A549 (cell line): ENCODE measurements around the gene MACROD1. TPM values are rescaled to one million over a fixed set of nuclear protein-coding genes. Genes with fewer than 3 reads are reported as not detected.

Source experiments
- ATAC-seq, 2 experiments: fragments of 200-7000 bp in 1 of 2; fragments of >200 bp in 1 of 2; cut with Nextera tagmentation in 1 of 2; cut with Tn5 transposase in 1 of 2; 3 replicates each; pipeline versions ENCODE4 v1.8.0 to v1.9.1; 2018 to 2020; ENCODE audit warnings: mild to moderate bottlenecking in 1 of 2, moderate library complexity in 1 of 2
- CTCF ChIA-PET: fragments of 300-600 bp; sonication (Branson Sonifier 250); formaldehyde crosslinking; extraction: SDS; loops from one replicate; lab custom pipeline; 2021; ENCODE audit warnings: antibody characterized with exemption, inconsistent platforms; lab: Yijun Ruan, JAX
- POLR2A ChIA-PET: fragments of 350-600 bp; formaldehyde crosslinking; extraction: SDS; loops from one replicate; lab custom pipeline; 2021; ENCODE audit warnings: antibody characterized with exemption, inconsistent platforms; lab: Yijun Ruan, JAX
- DNase-seq, 2 experiments: peaks; one replicate each; pipeline versions ENCODE4 v3.0.0 to v3.0.0-alpha.2; 2011 to 2016; ENCODE audit warnings: low read depth in 1 of 2, low spot score in 1 of 2
- FAIRE-seq: peaks from 2 replicates; lab custom pipeline; 2011; peaks lifted over from hg19 to GRCh38; lab: Jason Lieb, UNC
- H3K27ac ChIP-seq, 2 experiments: fragments of >200 bp; sonication (Bioruptor Twin); formaldehyde crosslinking; 3 replicates each; pipeline ENCODE4 v1.5.1; 2016 to 2017
- H3K4me1 ChIP-seq: fragments of >200 bp; sonication (Bioruptor Twin); formaldehyde crosslinking; 3 replicates; pipeline ENCODE4 v1.6.1; 2016
- H3K4me2 ChIP-seq: fragments of >200 bp; sonication (Bioruptor Twin); formaldehyde crosslinking; 3 replicates; pipeline ENCODE4 v1.6.1; 2016
- H3K4me3 ChIP-seq: fragments of >200 bp; sonication (Bioruptor Twin); formaldehyde crosslinking; 3 replicates; pipeline ENCODE4 v1.5.1; 2016
- H3K9me3 ChIP-seq: fragments of >200 bp; sonication (Bioruptor Twin); formaldehyde crosslinking; 3 replicates; pipeline ENCODE4 v1.6.1; 2016
- CEBPB ChIP-seq, 2 experiments: fragments of >200 bp in 1 of 2; sonication (Bioruptor Twin) in 1 of 2; formaldehyde crosslinking in 1 of 2; IDR thresholded peaks; 2 replicates each; pipeline ENCODE4 v1.6.1; 2012 to 2016
- CHD4 ChIP-seq: fragments of 200-600 bp; sonication (generic); IDR thresholded peaks from 2 replicates; pipeline ENCODE4 v1.6.1; 2016; ENCODE audit warnings: antibody characterized with exemption, mild to moderate bottlenecking, borderline replicate concordance
- ESRRA ChIP-seq: fragments of 150-350 bp; IDR thresholded peaks from 2 replicates; pipeline ENCODE4 v1.6.1; 2014; ENCODE audit warnings: mild to moderate bottlenecking, low read length, borderline replicate concordance
- FOSB ChIP-seq: fragments of 250-450 bp; sonication (Bioruptor Pico); IDR thresholded peaks from 2 replicates; pipeline ENCODE4 v1.5.0; 2020; ENCODE audit warnings: mild to moderate bottlenecking, moderate library complexity
- JUNB ChIP-seq: fragments of >200 bp; sonication (Bioruptor Twin); formaldehyde crosslinking; IDR thresholded peaks from 2 replicates; pipeline ENCODE4 v1.6.1; 2016
- KDM1A ChIP-seq: fragments of 200-600 bp; sonication (generic); IDR thresholded peaks from 2 replicates; pipeline ENCODE4 v1.6.1; 2016; ENCODE audit warnings: low read depth, mild to moderate bottlenecking
- MAFK ChIP-seq: fragments of 450-650 bp; IDR thresholded peaks from 2 replicates; pipeline ENCODE4 v1.6.1; 2014; ENCODE audit not compliant: partially characterized antibody
- MAZ ChIP-seq: fragments of 150-350 bp; IDR thresholded peaks from 2 replicates; pipeline ENCODE4 v1.6.1; 2014; ENCODE audit warnings: antibody characterized with exemption, low read depth, low read length, borderline replicate concordance
- NFE2L2 ChIP-seq: fragments of 150-350 bp; conservative IDR thresholded peaks from 2 replicates; pipeline ENCODE4 v1.6.1; 2014; ENCODE audit warnings: low read length
- NR3C1 ChIP-seq: fragments of >200 bp; sonication (Bioruptor Twin); formaldehyde crosslinking; IDR thresholded peaks from 3 replicates; pipeline ENCODE4 v1.6.1; 2017
- POLR2A ChIP-seq: IDR thresholded peaks from 2 replicates; pipeline ENCODE4 v1.6.1; 2012; ENCODE audit warnings: mild to moderate bottlenecking, low read length
- RAD21 ChIP-seq, 2 experiments: fragments of >200 bp in 1 of 2; sonication (Bioruptor Twin) in 1 of 2; formaldehyde crosslinking in 1 of 2; IDR thresholded peaks in 1 of 2; conservative IDR thresholded peaks in 1 of 2; 2 replicates in 1 of 2; 3 replicates in 1 of 2; pipeline ENCODE4 v1.6.1; 2012 to 2018; ENCODE audit warnings: inconsistent platforms in 1 of 2
- RARB ChIP-seq: fragments of 250-450 bp; sonication (Bioruptor Pico); IDR thresholded peaks from 2 replicates; pipeline ENCODE4 v1.8.0; 2021; ENCODE audit warnings: mild to moderate bottlenecking, moderate library complexity
- RFX5 ChIP-seq: fragments of 450-650 bp; IDR thresholded peaks from 2 replicates; pipeline ENCODE4 v1.7.1; 2014; ENCODE audit warnings: antibody characterized with exemption, mild to moderate bottlenecking, moderate library complexity
- RNF2 ChIP-seq: fragments of 200-600 bp; sonication (generic); IDR thresholded peaks from 2 replicates; pipeline ENCODE4 v1.6.1; 2016; ENCODE audit warnings: low read depth, mild to moderate bottlenecking, antibody characterized with exemption, moderate library complexity, borderline replicate concordance
- SREBF2 ChIP-seq: fragments of 450-650 bp; IDR thresholded peaks from 2 replicates; pipeline ENCODE4 v1.6.1; 2014; ENCODE audit warnings: mild to moderate bottlenecking, moderate library complexity
- TFCP2L1 ChIP-seq: fragments of 250-450 bp; sonication (Bioruptor Pico); IDR thresholded peaks from 2 replicates; pipeline ENCODE4 v1.5.0; 2021; ENCODE audit warnings: mild to moderate bottlenecking
- TP53 ChIP-seq: fragments of 250-450 bp; sonication (Bioruptor Pico); IDR thresholded peaks from 2 replicates; pipeline ENCODE4 v1.5.0; 2021; ENCODE audit warnings: mild to moderate bottlenecking, moderate library complexity
- ZC3H11A ChIP-seq: fragments of 450-650 bp; IDR thresholded peaks from 2 replicates; pipeline ENCODE4 v1.6.1; 2014; ENCODE audit warnings: antibody characterized with exemption, mild to moderate bottlenecking
- ZFP36 ChIP-seq: fragments of 450-650 bp; IDR thresholded peaks from 2 replicates; pipeline ENCODE4 v1.6.1; 2014; ENCODE audit warnings: borderline replicate concordance; ENCODE audit not compliant: partially characterized antibody
- ZNF302 ChIP-seq: fragments of 250-450 bp; sonication (Bioruptor Pico); IDR thresholded peaks from 2 replicates; pipeline ENCODE4 v1.9.0; 2021; ENCODE audit warnings: inconsistent platforms, mild to moderate bottlenecking, moderate library complexity
- WGBS: methylation state at CpG from one replicate; pipeline ENCODE4 v1.1.6; 2017; ENCODE audit errors: missing lambda C conversion rate; 5-methylcytosine and 5-hydroxymethylcytosine counted together
- polyA plus RNA-seq, 4 experiments: library from polyadenylated mRNA; depleted of rRNA in 3 of 4; stranded (reverse); fragments of >200 nt; fragmentation: RNase III in 1 of 4; extraction: RNeasy Plus Mini Kit Qiagen cat#74134 plus additional on column Dnase treatment in 1 of 4; gene quantifications; 2 replicates in 3 of 4; 3 replicates in 1 of 4; pipeline ENCODE4 v1.2.3, GENCODE V29; 2011 to 2017
- TF ChIP-seq, protein P1 (sequence below): IDR thresholded peaks from 2 replicates; pipeline ENCODE4 v1.6.1; 2012
- TF ChIP-seq, protein P2 (sequence below): fragments of 200-600 bp; sonication (generic); IDR thresholded peaks from 2 replicates; pipeline ENCODE4 v1.6.1; 2016; ENCODE audit warnings: antibody characterized with exemption, mild to moderate bottlenecking, moderate library complexity
- TF ChIP-seq, protein P3 (sequence below): IDR thresholded peaks from 2 replicates; pipeline ENCODE4 v1.6.1; 2012; ENCODE audit warnings: low read depth, borderline replicate concordance
- TF ChIP-seq, protein P4 (sequence below): fragments of 450-650 bp; IDR thresholded peaks from 2 replicates; pipeline ENCODE4 v1.6.1; 2014; ENCODE audit warnings: antibody characterized with exemption
- TF ChIP-seq, protein P5 (sequence below): fragments of 150-350 bp; IDR thresholded peaks from 2 replicates; pipeline ENCODE4 v1.6.1; 2014; ENCODE audit warnings: low read depth, mild to moderate bottlenecking, low read length
- TF ChIP-seq, protein P6 (sequence below): fragments of 250-450 bp; sonication (Bioruptor Pico); IDR thresholded peaks from 2 replicates; pipeline ENCODE4 v1.5.0; 2020; ENCODE audit warnings: low read depth, mild to moderate bottlenecking, moderate library complexity

MACROD1 gene
- polyA plus RNA-seq, 2 of the 4 experiments (the other 2 are of a cell fraction) = 15.1 to 16.6 TPM

DNA sequence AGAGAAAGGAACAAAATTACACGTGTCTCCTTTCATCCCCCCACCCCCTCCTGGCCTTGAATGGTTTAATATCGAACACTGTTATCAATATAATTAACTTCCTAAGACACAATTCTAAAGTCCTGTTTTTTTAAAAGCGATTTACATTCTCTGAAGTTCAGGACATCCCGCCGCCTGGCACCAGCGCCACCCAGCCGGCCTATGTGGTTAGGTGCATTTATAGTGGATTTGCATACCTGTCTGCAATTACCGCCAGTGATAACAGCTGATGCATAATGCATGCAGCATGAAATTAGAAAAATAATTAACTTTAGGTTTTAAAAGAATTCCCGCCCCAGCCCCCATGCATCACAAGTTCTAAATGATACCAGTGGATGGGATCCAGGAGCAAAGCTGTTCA is 58.6 kb downstream of the MACROD1 start:
- no peak overlapping the region for H3K4me3 ChIP-seq
- H3K4me1 ChIP-seq = no peaks in the 10 kb centered on the region
- ChIA-PET POLR2A (no interaction called here), CTCF (interaction anchor here (0.7 kb wide), 1 partner anchor 21 kb away, joined by 3 read pairs; no protein-coding TSS in a partner anchor)
- H3K4me2 ChIP-seq = no peak overlapping the region
- H3K27ac ChIP-seq = no peak overlapping the region
- 91% methylated on average over 9 of the region's 9 CpGs for WGBS
- TF ChIP-seq, protein P1, sequence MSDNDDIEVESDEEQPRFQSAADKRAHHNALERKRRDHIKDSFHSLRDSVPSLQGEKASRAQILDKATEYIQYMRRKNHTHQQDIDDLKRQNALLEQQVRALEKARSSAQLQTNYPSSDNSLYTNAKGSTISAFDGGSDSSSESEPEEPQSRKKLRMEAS = no peak
- TF ChIP-seq RNF2 (no peak), TP53 (CRISPR knock-in tag) (no peak), MAFK (no peak), NR3C1 (no peak), TFCP2L1 (no peak), ZFP36 (no peak), FOSB (no peak), RARB (CRISPR knock-in tag) (no peak), POLR2A (no peak), JUNB (no peak), ZC3H11A (no peak), CHD4 (no peak), SREBF2 (no peak)
- TF ChIP-seq, protein P2, sequence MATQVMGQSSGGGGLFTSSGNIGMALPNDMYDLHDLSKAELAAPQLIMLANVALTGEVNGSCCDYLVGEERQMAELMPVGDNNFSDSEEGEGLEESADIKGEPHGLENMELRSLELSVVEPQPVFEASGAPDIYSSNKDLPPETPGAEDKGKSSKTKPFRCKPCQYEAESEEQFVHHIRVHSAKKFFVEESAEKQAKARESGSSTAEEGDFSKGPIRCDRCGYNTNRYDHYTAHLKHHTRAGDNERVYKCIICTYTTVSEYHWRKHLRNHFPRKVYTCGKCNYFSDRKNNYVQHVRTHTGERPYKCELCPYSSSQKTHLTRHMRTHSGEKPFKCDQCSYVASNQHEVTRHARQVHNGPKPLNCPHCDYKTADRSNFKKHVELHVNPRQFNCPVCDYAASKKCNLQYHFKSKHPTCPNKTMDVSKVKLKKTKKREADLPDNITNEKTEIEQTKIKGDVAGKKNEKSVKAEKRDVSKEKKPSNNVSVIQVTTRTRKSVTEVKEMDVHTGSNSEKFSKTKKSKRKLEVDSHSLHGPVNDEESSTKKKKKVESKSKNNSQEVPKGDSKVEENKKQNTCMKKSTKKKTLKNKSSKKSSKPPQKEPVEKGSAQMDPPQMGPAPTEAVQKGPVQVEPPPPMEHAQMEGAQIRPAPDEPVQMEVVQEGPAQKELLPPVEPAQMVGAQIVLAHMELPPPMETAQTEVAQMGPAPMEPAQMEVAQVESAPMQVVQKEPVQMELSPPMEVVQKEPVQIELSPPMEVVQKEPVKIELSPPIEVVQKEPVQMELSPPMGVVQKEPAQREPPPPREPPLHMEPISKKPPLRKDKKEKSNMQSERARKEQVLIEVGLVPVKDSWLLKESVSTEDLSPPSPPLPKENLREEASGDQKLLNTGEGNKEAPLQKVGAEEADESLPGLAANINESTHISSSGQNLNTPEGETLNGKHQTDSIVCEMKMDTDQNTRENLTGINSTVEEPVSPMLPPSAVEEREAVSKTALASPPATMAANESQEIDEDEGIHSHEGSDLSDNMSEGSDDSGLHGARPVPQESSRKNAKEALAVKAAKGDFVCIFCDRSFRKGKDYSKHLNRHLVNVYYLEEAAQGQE = no peak
- TF ChIP-seq, protein P3, sequence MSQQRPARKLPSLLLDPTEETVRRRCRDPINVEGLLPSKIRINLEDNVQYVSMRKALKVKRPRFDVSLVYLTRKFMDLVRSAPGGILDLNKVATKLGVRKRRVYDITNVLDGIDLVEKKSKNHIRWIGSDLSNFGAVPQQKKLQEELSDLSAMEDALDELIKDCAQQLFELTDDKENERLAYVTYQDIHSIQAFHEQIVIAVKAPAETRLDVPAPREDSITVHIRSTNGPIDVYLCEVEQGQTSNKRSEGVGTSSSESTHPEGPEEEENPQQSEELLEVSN = no peak
- TF ChIP-seq, protein P4, sequence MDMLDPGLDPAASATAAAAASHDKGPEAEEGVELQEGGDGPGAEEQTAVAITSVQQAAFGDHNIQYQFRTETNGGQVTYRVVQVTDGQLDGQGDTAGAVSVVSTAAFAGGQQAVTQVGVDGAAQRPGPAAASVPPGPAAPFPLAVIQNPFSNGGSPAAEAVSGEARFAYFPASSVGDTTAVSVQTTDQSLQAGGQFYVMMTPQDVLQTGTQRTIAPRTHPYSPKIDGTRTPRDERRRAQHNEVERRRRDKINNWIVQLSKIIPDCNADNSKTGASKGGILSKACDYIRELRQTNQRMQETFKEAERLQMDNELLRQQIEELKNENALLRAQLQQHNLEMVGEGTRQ = no peak
- TF ChIP-seq, protein P5, sequence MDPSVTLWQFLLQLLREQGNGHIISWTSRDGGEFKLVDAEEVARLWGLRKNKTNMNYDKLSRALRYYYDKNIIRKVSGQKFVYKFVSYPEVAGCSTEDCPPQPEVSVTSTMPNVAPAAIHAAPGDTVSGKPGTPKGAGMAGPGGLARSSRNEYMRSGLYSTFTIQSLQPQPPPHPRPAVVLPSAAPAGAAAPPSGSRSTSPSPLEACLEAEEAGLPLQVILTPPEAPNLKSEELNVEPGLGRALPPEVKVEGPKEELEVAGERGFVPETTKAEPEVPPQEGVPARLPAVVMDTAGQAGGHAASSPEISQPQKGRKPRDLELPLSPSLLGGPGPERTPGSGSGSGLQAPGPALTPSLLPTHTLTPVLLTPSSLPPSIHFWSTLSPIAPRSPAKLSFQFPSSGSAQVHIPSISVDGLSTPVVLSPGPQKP = no peak
- FAIRE-seq (no peak), DNase-seq (no peak), ATAC-seq (no peak)
- H3K9me3 ChIP-seq = no peaks in the 10 kb centered on the region

DNA sequence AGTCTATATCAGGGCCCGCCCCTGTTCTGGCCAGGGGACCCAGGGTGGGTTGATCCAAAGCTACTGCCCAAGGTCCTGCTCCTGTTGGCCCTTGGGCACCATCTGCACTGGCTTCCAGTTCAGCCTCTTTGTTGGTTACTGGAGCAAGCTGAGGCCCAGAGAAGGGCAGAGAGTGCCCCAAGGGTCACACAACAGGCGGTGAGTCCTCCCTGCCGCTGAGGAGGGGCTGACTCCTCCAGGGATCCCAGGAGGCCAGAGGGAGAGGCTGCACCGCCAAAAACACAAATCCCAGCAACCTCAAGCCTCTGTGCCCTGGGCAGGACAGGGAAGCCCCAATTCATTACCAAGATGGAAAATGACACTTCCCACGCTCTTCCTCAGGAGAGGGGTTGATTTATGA is 61.3 kb downstream of the MACROD1 start:
- WGBS = 85% methylated on average over 3 of the region's 5 CpGs
- no peaks in the 10 kb centered on the region for H3K9me3 ChIP-seq
- TF ChIP-seq, protein P1 = no peak
- TF ChIP-seq RFX5 (no peak), CEBPB (IDR thresholded peaks at IDR 0.05) (no peak), MAZ (no peak), RAD21 (conservative IDR thresholded peaks at IDR 0.05 in 1 of 2, IDR thresholded peaks at IDR 0.05 in 1 of 2) (no peak), NFE2L2 (no peak), ZNF302 (CRISPR knock-in tag) (no peak), ESRRA (no peak), KDM1A (no peak)
- TF ChIP-seq, protein P6, sequence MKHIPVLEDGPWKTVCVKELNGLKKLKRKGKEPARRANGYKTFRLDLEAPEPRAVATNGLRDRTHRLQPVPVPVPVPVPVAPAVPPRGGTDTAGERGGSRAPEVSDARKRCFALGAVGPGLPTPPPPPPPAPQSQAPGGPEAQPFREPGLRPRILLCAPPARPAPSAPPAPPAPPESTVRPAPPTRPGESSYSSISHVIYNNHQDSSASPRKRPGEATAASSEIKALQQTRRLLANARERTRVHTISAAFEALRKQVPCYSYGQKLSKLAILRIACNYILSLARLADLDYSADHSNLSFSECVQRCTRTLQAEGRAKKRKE (CRISPR knock-in tag) = no peak
- POLR2A ChIA-PET = no interaction called here
- H3K4me3 ChIP-seq = no peak overlapping the region
- ATAC-seq = no peak
- no peak for DNase-seq
- H3K27ac ChIP-seq = no peak overlapping the region
- FAIRE-seq = no peak
- no peak overlapping the region for H3K4me2 ChIP-seq
- H3K4me1 ChIP-seq = no peaks in the 10 kb centered on the region
- CTCF ChIA-PET = interaction anchor here (1.3 to 3.0 kb wide), 4 partner anchors 17 to 48 kb away, joined by 3 to 12 read pairs (median 5); no protein-coding TSS in a partner anchor
